Activated B cell treated with CpG ODN at 0.5 μM for 24 hours (primary cell): ENCODE data around the gene IGLL1. TPM values are rescaled to one million over a fixed set of nuclear protein-coding genes. Genes with fewer than 3 reads are reported as not detected.

Source experiments
- ATAC-seq: fragments of 200-7000 bp; cut with Tn5 transposase; one replicate; pipeline ENCODE4 v1.10.0; 2021; ENCODE audit warnings: low read depth, mild to moderate bottlenecking, moderate library complexity
- CTCF ChIA-PET: fragments of 350-600 bp; sonication (Branson Sonifier 250); formaldehyde crosslinking; loops from one replicate; lab custom pipeline; 2021; ENCODE audit warnings: antibody characterized with exemption; lab: Charles Lee
- POLR2A ChIA-PET: fragments of 350-600 bp; sonication (Branson Sonifier 250); formaldehyde crosslinking; loops from one replicate; lab custom pipeline; 2021; ENCODE audit warnings: antibody characterized with exemption; lab: Charles Lee
- DNase-seq: peaks from one replicate; pipeline ENCODE4 v3.0.0; 2022
- H3K27ac Mint-ChIP-seq: one replicate; pipeline ENCODE4 v1.8.0; 2020; ENCODE audit warnings: mixed read lengths
- H3K27me3 Mint-ChIP-seq: one replicate; pipeline ENCODE4 v1.8.0; 2021; ENCODE audit warnings: mixed read lengths
- H3K36me3 Mint-ChIP-seq: one replicate; pipeline ENCODE4 v1.8.0; 2021; ENCODE audit warnings: low read depth, mixed read lengths
- H3K4me1 Mint-ChIP-seq: one replicate; pipeline ENCODE4 v1.8.0; 2021; ENCODE audit warnings: mixed read lengths
- H3K4me3 Mint-ChIP-seq: one replicate; pipeline ENCODE4 v1.8.0; 2020; ENCODE audit warnings: mild to moderate bottlenecking, mixed read lengths
- H3K9me3 Mint-ChIP-seq: one replicate; pipeline ENCODE4 v1.8.0; 2020; ENCODE audit warnings: mixed read lengths
- intact Hi-C: fragments of 100-400 bp; cut with micrococcal nuclease; formaldehyde crosslinking; loops from one replicate; pipeline ENCODE4 v1.15.1; 2024
- total RNA-seq: library from RNA; stranded (reverse); gene quantifications from 2 replicates; pipeline ENCODE4 v1.2.3, GENCODE V29; 2022
- TF ChIP-seq, protein P1 (sequence below): fragments of 200-600 bp; IDR thresholded peaks from one replicate; pipeline ENCODE4 v1.8.0; 2022; ENCODE audit warnings: antibody characterized with exemption, mild to moderate bottlenecking

The IGLL1 gene
- total RNA-seq, 1 donor from 2014 or later, result not detected

DNA sequence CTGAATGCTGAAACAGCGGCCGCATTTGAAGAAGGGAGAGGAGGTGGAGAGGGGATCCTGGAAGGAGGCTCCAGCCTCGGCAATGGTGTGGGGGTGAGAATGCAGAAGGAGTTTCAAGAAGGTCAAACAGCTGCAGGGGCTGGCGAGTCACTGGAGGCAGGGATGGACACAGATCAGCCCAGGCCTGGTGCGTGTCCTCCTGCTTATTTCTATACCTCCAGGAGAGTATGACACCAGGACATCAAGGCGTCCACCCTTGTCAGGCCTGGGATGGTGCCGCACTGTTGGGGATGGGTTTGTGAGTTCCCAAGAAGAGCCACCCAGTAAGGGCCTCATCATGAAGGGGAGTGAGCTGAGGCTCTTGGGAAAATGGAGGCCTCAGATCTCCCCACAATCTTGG is 23.1 kb downstream of the IGLL1 start:
- POLR2A ChIA-PET, result no interaction called here
- Mint-ChIP-seq H3K4me1 (no peaks in the 10 kb centered on the region), H3K4me3 (no peak overlapping the region), H3K36me3 (no peaks in the 10 kb centered on the region), H3K9me3 (no peaks in the 10 kb centered on the region), H3K27ac (no peak overlapping the region), H3K27me3 (peaks cover 14% of the 10 kb centered on the region)
- DNase-seq (no peak), ATAC-seq (no peak)
- intact Hi-C loops, result no loop called here
- TF ChIP-seq, protein P1, sequence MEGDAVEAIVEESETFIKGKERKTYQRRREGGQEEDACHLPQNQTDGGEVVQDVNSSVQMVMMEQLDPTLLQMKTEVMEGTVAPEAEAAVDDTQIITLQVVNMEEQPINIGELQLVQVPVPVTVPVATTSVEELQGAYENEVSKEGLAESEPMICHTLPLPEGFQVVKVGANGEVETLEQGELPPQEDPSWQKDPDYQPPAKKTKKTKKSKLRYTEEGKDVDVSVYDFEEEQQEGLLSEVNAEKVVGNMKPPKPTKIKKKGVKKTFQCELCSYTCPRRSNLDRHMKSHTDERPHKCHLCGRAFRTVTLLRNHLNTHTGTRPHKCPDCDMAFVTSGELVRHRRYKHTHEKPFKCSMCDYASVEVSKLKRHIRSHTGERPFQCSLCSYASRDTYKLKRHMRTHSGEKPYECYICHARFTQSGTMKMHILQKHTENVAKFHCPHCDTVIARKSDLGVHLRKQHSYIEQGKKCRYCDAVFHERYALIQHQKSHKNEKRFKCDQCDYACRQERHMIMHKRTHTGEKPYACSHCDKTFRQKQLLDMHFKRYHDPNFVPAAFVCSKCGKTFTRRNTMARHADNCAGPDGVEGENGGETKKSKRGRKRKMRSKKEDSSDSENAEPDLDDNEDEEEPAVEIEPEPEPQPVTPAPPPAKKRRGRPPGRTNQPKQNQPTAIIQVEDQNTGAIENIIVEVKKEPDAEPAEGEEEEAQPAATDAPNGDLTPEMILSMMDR, result no peak
- CTCF ChIA-PET, result no interaction called here

DNA sequence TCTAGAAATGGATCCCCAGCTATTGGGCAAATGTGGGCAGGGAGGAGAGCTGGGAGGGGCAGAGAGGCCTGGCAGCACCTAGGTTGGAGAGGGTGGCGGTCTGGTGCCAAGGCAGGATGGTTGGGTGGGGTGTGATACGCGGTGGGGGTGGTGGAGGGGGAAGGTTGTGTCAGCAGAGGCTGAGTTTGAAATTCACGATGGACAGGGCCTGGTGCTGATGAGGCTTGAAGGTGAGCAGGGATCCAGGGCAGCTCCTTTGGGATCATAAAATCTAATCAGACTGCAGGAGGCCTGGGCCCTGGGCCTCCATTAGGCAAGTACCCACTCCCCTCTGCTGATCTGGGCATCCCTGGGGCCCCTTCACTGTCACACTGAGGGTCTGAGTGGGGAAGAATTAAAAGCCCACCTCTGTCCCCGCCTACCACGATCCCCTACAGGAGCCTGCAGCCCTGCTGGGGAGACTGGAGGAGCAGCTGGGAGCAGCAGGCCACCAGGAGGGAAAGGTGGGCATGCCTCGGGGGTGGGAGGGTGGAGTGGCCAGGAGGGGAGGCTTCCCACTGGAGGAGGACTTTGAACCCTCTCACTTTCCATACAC is 24.0 kb downstream of the IGLL1 start:
- no peaks in the 10 kb centered on the region for H3K9me3 Mint-ChIP-seq
- no peak overlapping the region for H3K27ac Mint-ChIP-seq
- H3K4me1 Mint-ChIP-seq, result no peaks in the 10 kb centered on the region
- intact Hi-C loops, result no loop called here
- H3K27me3 Mint-ChIP-seq, result peaks cover 14% of the 10 kb centered on the region
- H3K36me3 Mint-ChIP-seq, result no peaks in the 10 kb centered on the region
- ChIA-PET CTCF (no interaction called here), POLR2A (no interaction called here)
- H3K4me3 Mint-ChIP-seq, result no peak overlapping the region
- no peak for DNase-seq
- ATAC-seq, result no peak
- TF ChIP-seq, protein P1, result no peak

DNA sequence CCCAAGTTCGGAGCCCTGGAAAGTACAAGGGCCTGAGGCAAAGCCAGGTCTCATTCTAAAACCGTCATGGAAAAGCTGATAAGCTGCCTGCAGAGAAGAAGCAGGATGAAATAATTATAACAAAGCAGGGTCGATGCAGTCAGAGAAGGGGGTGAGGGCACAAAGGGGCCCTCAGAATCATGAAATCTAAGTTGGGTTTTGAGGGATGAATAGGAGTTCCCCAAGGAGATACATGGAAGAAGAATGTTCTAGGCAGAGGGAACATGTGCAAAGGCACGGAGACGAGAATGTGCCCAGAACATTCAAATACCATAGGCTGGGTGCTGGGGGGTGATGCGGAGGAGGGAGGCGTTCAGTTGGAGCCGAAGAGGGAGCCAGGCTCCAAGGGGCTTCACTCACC is 25.0 kb downstream of the IGLL1 start:
- CTCF ChIA-PET, result no interaction called here
- no peak for ATAC-seq
- H3K36me3 Mint-ChIP-seq, result no peaks in the 10 kb centered on the region

DNA sequence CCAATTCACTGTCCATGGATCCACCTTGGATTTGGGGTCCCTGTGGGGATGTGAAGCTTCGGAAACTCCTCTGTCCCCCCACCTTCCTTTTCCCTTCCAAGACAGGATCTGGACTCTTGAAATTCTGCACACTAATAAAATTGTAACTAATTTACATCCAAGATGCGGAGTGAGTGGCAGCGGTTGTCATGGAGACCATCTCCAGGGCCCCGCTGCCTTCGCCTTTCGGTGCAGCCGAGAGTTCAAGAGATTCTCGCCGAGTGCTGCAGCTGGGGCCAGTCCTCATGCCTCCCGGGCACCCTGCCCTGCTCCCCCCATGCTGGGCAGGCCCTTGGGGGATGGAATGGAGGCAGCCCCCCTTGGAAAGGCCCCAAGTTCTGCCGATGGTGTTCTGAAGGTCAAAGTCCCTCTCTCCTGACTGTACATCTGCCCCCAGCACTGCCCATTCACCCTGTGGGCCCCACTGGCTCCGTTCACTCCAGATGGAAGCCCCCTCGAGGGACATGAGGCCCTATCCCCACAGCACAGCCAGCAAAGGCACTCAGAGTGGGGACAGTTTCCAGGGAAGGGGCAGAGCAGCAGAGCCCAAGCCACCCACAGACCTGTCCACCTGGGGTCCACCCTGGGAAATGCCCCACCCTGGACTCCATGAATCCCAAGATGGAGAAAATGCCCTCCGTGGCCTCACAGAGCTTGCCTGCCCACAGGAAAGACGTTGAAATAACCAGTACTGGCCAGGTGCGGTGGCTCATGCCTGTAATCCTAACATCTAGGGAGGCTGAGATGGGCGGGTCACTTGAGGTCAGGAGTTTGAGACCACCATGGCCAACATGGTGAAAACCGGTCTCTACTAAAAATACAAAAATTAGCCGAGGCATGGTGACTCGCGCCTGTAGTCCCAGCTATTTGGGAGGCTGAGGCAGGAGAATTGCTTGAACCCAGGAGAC is 25.9 kb downstream of the IGLL1 start:
- H3K27me3 Mint-ChIP-seq, result peaks cover 14% of the 10 kb centered on the region
- no peak overlapping the region for H3K4me3 Mint-ChIP-seq
- TF ChIP-seq, protein P1, result no peak
- H3K36me3 Mint-ChIP-seq, result no peaks in the 10 kb centered on the region
- CTCF ChIA-PET, result no interaction called here
- no peaks in the 10 kb centered on the region for H3K9me3 Mint-ChIP-seq
- H3K27ac Mint-ChIP-seq, result no peak overlapping the region
- POLR2A ChIA-PET, result no interaction called here
- no peaks in the 10 kb centered on the region for H3K4me1 Mint-ChIP-seq
- intact Hi-C loops, result no loop called here
- no peak for ATAC-seq
- no peak for DNase-seq

More for the DNA sequence above, 25.0 kb downstream of the IGLL1 start:
- Mint-ChIP-seq H3K27ac (no peak overlapping the region), H3K4me1 (no peaks in the 10 kb centered on the region), H3K9me3 (no peaks in the 10 kb centered on the region), H3K27me3 (peaks cover 14% of the 10 kb centered on the region), H3K4me3 (no peak overlapping the region)
- intact Hi-C loops, result no loop called here
- POLR2A ChIA-PET, result no interaction called here
- TF ChIP-seq, protein P1, result no peak
- no peak for DNase-seq

DNA sequence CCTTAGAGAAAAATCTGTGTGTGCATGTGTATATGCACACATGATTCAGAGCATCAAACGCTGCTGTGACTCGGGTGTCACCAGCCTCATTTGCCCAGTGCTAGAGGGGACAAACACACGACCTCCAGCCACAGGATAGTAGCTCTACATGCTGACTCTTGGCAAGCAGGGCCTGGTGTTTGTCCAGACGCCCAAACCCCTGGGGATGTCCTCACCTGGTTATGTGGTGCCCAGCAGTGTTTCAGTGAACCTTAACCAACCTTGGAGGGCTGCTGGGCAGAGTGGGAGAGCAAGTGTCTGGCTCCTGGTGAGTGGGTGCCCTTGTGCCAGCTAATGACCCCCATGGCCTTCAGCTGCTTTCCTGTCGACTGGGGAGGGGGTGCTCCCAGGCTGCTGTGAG is 26.7 kb downstream of the IGLL1 start:
- TF ChIP-seq, protein P1, result no peak
- ATAC-seq (no peak), DNase-seq (no peak)
- no peaks in the 10 kb centered on the region for H3K4me1 Mint-ChIP-seq
- H3K36me3 Mint-ChIP-seq, result no peaks in the 10 kb centered on the region
- no peak overlapping the region for H3K27ac Mint-ChIP-seq
- peaks cover 14% of the 10 kb centered on the region for H3K27me3 Mint-ChIP-seq
- no peak overlapping the region for H3K4me3 Mint-ChIP-seq
- CTCF ChIA-PET, result no interaction called here
- intact Hi-C loops, result no loop called here
- no peaks in the 10 kb centered on the region for H3K9me3 Mint-ChIP-seq
- POLR2A ChIA-PET, result no interaction called here
